ENCODE data around the gene SH3PXD2A. TPM values are rescaled to one million over a fixed set of nuclear protein-coding genes. Genes with fewer than 3 reads are reported as not detected.
"Not testable (repeated sequence)": the region's sequence is repeated elsewhere in the genome, so short reads cannot be mapped to it uniquely, and the experiment has no call there.

The SH3PXD2A gene
- total RNA-seq, 1 experiment from 2014 or later, result 0.07 TPM

GRCh38 chr10:103609231-103610082 lies 245.9 kb downstream of the SH3PXD2A start:
- no peak overlapping the region for H3K27ac ChIP-seq (ENCODE audit: low read length)
- no peaks in the 10 kb centered on the region for H3K27me3 ChIP-seq (ENCODE audit: low read length)
- H3K4me1 ChIP-seq (ENCODE audit: low read length), result no peaks in the 10 kb centered on the region
- no peaks in the 10 kb centered on the region for H3K36me3 ChIP-seq (ENCODE audit: insufficient read depth, low read length)
- no peak for DNase-seq
- H4K20me1 ChIP-seq (ENCODE audit: insufficient read depth, low read depth, low read length), result no peaks in the 10 kb centered on the region
- H2AFZ ChIP-seq (ENCODE audit: low read length), result no peak overlapping the region
- H3K4me3 ChIP-seq (ENCODE audit: low read length), result no peak overlapping the region
- no peak overlapping the region for H3K4me2 ChIP-seq (ENCODE audit: low read depth, low read length, poor library complexity, severe bottlenecking)
- no peaks in the 10 kb centered on the region for H3K9me3 ChIP-seq (ENCODE audit: low read length)
- no peak overlapping the region for H3K9ac ChIP-seq (ENCODE audit: low read length)
- no peaks in the 10 kb centered on the region for H3K9me2 ChIP-seq (replicated peaks; ENCODE audit: insufficient read depth, low read length)
- no peaks in the 10 kb centered on the region for H3K79me2 ChIP-seq (ENCODE audit: low read length)

GRCh38 chr10:103608056-103608455 lies 247.3 kb downstream of the SH3PXD2A start:
- not testable (repeated sequence) for H3K4me1 ChIP-seq (ENCODE audit: low read length); H3K9me3 ChIP-seq (ENCODE audit: low read length); H3K4me2 ChIP-seq (ENCODE audit: low read depth, low read length, poor library complexity, severe bottlenecking); H3K27me3 ChIP-seq (ENCODE audit: low read length); H3K36me3 ChIP-seq (ENCODE audit: insufficient read depth, low read length); DNase-seq; H3K79me2 ChIP-seq (ENCODE audit: low read length); H3K4me3 ChIP-seq (ENCODE audit: low read length); H3K9ac ChIP-seq (ENCODE audit: low read length); H4K20me1 ChIP-seq (ENCODE audit: insufficient read depth, low read depth, low read length); H3K27ac ChIP-seq (ENCODE audit: low read length); H3K9me2 ChIP-seq (replicated peaks; ENCODE audit: insufficient read depth, low read length); H2AFZ ChIP-seq (ENCODE audit: low read length)

DNA sequence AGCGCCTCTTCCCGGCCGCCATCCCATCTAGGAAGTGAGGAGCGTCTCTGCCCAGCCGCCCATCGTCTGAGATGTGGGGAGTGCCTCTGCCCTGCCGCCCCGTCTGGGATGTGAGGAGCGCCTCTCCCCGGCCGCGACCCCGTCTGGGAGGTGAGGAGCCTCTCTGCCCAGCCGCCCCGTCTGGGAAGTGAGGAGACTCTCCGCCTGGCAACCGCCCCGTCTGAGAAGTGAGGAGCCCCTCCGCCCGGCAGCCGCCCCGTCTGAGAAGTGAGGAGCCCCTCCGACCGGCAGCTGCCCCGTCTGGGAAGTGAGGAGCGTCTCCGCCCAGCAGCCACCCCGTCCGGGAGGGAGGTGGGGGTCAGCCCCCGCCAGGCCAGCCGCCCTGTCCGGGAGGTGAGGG lies 248.3 kb downstream of the SH3PXD2A start:
- H3K27me3 ChIP-seq (ENCODE audit: low read length); DNase-seq; H4K20me1 ChIP-seq (ENCODE audit: insufficient read depth, low read depth, low read length); H3K27ac ChIP-seq (ENCODE audit: low read length); H3K9ac ChIP-seq (ENCODE audit: low read length); H3K79me2 ChIP-seq (ENCODE audit: low read length); H3K4me2 ChIP-seq (ENCODE audit: low read depth, low read length, poor library complexity, severe bottlenecking); H2AFZ ChIP-seq (ENCODE audit: low read length); H3K4me3 ChIP-seq (ENCODE audit: low read length); H3K36me3 ChIP-seq (ENCODE audit: insufficient read depth, low read length); H3K9me3 ChIP-seq (ENCODE audit: low read length); H3K4me1 ChIP-seq (ENCODE audit: low read length); H3K9me2 ChIP-seq (replicated peaks; ENCODE audit: insufficient read depth, low read length): not testable (repeated sequence)

DNA sequence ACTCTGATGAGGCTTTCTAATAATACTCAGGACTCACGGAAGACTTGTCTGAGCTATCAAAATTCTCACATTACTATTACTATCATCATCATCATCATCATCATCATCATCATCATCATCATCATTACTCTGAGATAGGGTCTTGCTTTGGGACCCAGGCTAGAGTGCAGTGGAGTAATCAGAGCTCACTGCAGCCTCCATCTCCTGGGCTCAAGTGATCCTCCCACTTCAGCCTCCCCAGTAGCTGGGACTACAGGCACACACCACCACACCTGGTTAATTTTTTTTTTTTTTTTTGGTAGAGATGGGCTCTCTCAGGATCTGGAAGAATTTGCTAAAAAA lies 249.3 kb downstream of the SH3PXD2A start:
- H4K20me1 ChIP-seq (ENCODE audit: insufficient read depth, low read depth, low read length); H3K4me3 ChIP-seq (ENCODE audit: low read length); H3K9ac ChIP-seq (ENCODE audit: low read length); H3K9me3 ChIP-seq (ENCODE audit: low read length); H2AFZ ChIP-seq (ENCODE audit: low read length); H3K4me2 ChIP-seq (ENCODE audit: low read depth, low read length, poor library complexity, severe bottlenecking); H3K27me3 ChIP-seq (ENCODE audit: low read length); H3K36me3 ChIP-seq (ENCODE audit: insufficient read depth, low read length); H3K27ac ChIP-seq (ENCODE audit: low read length); H3K9me2 ChIP-seq (replicated peaks; ENCODE audit: insufficient read depth, low read length); H3K79me2 ChIP-seq (ENCODE audit: low read length); DNase-seq; H3K4me1 ChIP-seq (ENCODE audit: low read length): not testable (repeated sequence)

DNA sequence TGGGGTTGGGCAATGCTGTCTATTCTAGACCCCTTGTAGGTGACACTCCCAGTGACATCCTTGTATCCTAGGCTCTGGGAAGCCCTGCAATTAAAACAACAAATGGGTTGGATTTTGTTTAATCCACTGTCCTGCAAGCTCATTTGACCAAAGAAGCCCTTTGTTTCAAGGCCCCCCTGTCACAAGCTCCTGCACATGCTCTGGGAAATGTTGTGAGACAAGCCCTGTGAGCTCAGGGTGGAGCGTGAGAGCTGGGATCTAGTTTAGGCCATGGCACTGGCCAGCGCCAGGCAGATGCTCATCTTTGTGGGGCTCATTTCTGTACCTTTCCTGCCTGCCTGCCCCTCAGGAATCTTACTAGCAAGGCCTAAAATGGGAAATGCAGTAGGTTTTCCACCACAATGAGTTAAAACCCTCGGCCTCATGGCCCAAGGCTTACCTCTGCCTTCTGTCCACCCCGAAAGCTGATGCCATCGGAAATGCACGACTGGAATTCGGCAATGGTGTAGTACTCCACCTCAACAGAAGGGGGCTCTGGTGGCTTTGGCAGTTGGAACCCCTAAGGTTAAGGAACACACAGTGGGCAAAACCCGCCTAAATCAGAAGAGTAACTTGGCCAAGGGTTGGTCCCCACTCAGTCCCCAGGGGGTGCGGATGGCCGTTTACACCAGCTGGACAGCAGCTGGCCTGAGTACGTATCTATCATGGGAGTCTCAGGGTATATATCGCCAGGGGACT lies 249.8 kb downstream of the SH3PXD2A start:
- no peak overlapping the region for H3K9ac ChIP-seq (ENCODE audit: low read length)
- H2AFZ ChIP-seq (ENCODE audit: low read length), result no peak overlapping the region
- no peaks in the 10 kb centered on the region for H3K27me3 ChIP-seq (ENCODE audit: low read length)
- no peaks in the 10 kb centered on the region for H3K9me3 ChIP-seq (ENCODE audit: low read length)
- peak; percentile 76 for DNase-seq
- H3K79me2 ChIP-seq (ENCODE audit: low read length), result no peaks in the 10 kb centered on the region
- H3K27ac ChIP-seq (ENCODE audit: low read length), result no peak overlapping the region
- no peaks in the 10 kb centered on the region for H3K36me3 ChIP-seq (ENCODE audit: insufficient read depth, low read length)
- H3K4me2 ChIP-seq (ENCODE audit: low read depth, low read length, poor library complexity, severe bottlenecking), result no peak overlapping the region
- no peak overlapping the region for H3K4me3 ChIP-seq (ENCODE audit: low read length)
- no peaks in the 10 kb centered on the region for H4K20me1 ChIP-seq (ENCODE audit: insufficient read depth, low read depth, low read length)
- no peaks in the 10 kb centered on the region for H3K4me1 ChIP-seq (ENCODE audit: low read length)
- no peaks in the 10 kb centered on the region for H3K9me2 ChIP-seq (replicated peaks; ENCODE audit: insufficient read depth, low read length)

- Histone ChIP-seq H3K4me2 (ENCODE audit: low read depth, low read length, poor library complexity, severe bottlenecking) (no peak overlapping the region), H3K9ac (ENCODE audit: low read length) (no peak overlapping the region), H3K4me3 (ENCODE audit: low read length) (no peak overlapping the region), H3K9me3 (ENCODE audit: low read length) (no peaks in the 10 kb centered on the region), H4K20me1 (ENCODE audit: insufficient read depth, low read depth, low read length) (no peaks in the 10 kb centered on the region), H2AFZ (ENCODE audit: low read length) (no peak overlapping the region), H3K4me1 (ENCODE audit: low read length) (no peaks in the 10 kb centered on the region), H3K27ac (ENCODE audit: low read length) (no peak overlapping the region), H3K36me3 (ENCODE audit: insufficient read depth, low read length) (no peaks in the 10 kb centered on the region), H3K27me3 (ENCODE audit: low read length) (no peaks in the 10 kb centered on the region), H3K79me2 (ENCODE audit: low read length) (no peaks in the 10 kb centered on the region), H3K9me2 (replicated peaks; ENCODE audit: insufficient read depth, low read length) (no peaks in the 10 kb centered on the region)
- DNase-seq, result no peak
These were observed 252.0 kb downstream of the SH3PXD2A start for GRCh38 chr10:103603382-103603781.

DNA sequence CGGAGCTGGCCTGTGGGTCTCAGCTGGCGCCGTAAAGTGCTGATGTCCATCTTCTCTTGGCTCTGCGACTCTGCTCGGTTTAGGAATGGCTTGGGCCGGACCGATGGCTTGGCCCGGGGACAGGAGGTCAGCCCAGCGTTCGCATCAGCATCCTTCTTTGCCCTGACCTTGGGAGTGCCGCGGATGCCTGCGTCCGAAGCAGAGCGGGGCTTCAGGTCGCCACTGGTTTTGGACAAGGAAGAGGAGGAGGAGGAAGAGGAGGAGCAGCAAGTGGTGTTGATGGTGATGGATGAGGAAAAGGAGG lies 252.6 kb downstream of the SH3PXD2A start:
- H3K4me3 ChIP-seq (ENCODE audit: low read length), result no peak overlapping the region
- H3K9me2 ChIP-seq (replicated peaks; ENCODE audit: insufficient read depth, low read length), result no peaks in the 10 kb centered on the region
- no peaks in the 10 kb centered on the region for H3K9me3 ChIP-seq (ENCODE audit: low read length)
- no peak for DNase-seq
- H3K27ac ChIP-seq (ENCODE audit: low read length), result no peak overlapping the region
- H3K9ac ChIP-seq (ENCODE audit: low read length), result no peak overlapping the region
- H3K36me3 ChIP-seq (ENCODE audit: insufficient read depth, low read length), result no peaks in the 10 kb centered on the region
- no peaks in the 10 kb centered on the region for H3K27me3 ChIP-seq (ENCODE audit: low read length)
- H4K20me1 ChIP-seq (ENCODE audit: insufficient read depth, low read depth, low read length), result no peaks in the 10 kb centered on the region
- no peaks in the 10 kb centered on the region for H3K4me1 ChIP-seq (ENCODE audit: low read length)
- no peak overlapping the region for H2AFZ ChIP-seq (ENCODE audit: low read length)
- H3K79me2 ChIP-seq (ENCODE audit: low read length), result no peaks in the 10 kb centered on the region
- no peak overlapping the region for H3K4me2 ChIP-seq (ENCODE audit: low read depth, low read length, poor library complexity, severe bottlenecking)

DNA sequence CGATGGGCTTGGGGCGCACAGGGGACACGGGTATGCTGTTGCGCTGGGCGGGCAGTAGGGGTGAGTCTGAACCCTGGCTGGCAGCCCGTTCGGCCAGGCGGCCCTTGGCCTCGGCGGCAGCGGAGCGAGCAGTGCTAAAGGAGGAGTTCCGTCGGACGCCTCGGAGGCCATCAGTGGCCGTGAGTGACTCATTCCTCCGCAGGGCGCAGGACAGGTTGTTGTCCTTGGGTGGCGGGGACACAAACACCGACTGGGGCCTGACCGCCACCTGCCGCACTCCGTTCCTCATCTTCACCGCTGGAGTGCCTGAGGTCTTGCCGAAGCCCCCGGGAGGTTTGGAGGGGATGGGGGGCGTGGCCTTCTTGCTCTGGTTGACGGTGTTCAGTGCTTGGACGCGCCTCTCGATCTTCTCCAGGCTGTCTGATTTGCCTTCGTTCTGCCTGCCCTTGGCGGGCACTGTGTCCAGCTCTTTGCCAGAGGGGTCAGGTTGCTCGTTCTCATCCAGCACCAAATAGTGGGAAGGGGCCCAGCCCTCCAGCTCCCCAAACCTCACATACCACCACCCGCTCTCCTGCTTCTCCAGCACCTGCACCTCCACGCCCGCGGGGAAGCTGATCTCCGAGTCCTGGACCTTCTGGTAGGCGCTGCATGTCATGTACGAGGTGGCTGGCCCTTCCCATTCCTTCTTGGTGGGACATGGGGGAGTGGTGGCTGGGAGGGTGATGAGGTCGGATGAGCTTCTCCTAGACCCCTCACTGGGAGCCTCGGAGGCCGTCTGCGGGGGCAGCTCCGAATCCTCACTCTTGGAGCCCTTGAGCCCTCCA lies 253.1 kb downstream of the SH3PXD2A start:
- H3K9ac ChIP-seq (ENCODE audit: low read length), result no peak overlapping the region
- H2AFZ ChIP-seq (ENCODE audit: low read length), result no peak overlapping the region
- H3K9me2 ChIP-seq (replicated peaks; ENCODE audit: insufficient read depth, low read length), result no peaks in the 10 kb centered on the region
- no peaks in the 10 kb centered on the region for H3K36me3 ChIP-seq (ENCODE audit: insufficient read depth, low read length)
- H3K27ac ChIP-seq (ENCODE audit: low read length), result no peak overlapping the region
- H3K79me2 ChIP-seq (ENCODE audit: low read length), result no peaks in the 10 kb centered on the region
- no peak overlapping the region for H3K4me2 ChIP-seq (ENCODE audit: low read depth, low read length, poor library complexity, severe bottlenecking)
- H3K9me3 ChIP-seq (ENCODE audit: low read length), result no peaks in the 10 kb centered on the region
- no peaks in the 10 kb centered on the region for H3K27me3 ChIP-seq (ENCODE audit: low read length)
- H4K20me1 ChIP-seq (ENCODE audit: insufficient read depth, low read depth, low read length), result no peaks in the 10 kb centered on the region
- no peak for DNase-seq
- H3K4me3 ChIP-seq (ENCODE audit: low read length), result no peak overlapping the region
- no peaks in the 10 kb centered on the region for H3K4me1 ChIP-seq (ENCODE audit: low read length)

All from Karpas-422 (cell line).